Stimulated activated CD4-positive, alpha-beta T cell treated with anti-CD3 and anti-CD28 coated beads, Interleukin-12 subunit alpha, Interleukin-12 subunit beta, amount 100 ng/mL, for 48 hours (primary cell): ENCODE results near the gene PLEKHJ1.

Experiments used
- DNase-seq, 3 donors: peaks; one replicate each; pipeline ENCODE4 v3.0.0-alpha.2; 2020; ENCODE audit warnings: low read depth in 2 of 3, low spot score in 1 of 3

PLEKHJ1 gene

GRCh38 chr19:2237051-2237868 lies 1.1 kb upstream of the PLEKHJ1 start:
- DNase-seq = no peak

GRCh38 chr19:2236064-2236313 lies 140 bp downstream of the PLEKHJ1 start:
- DNase-seq = no peak

GRCh38 chr19:2235381-2236063 lies 607 bp downstream of the PLEKHJ1 start:
- no peak for DNase-seq

- no peak for DNase-seq
Measured at GRCh38 chr19:2234996-2235380, 1.1 kb downstream of the PLEKHJ1 start.

GRCh38 chr19:2233601-2234280 lies 2.4 kb downstream of the PLEKHJ1 start:
- DNase-seq = no peak

- DNase-seq = no peak
Measured at GRCh38 chr19:2232286-2233151, 3.6 kb downstream of the PLEKHJ1 start.

- no peak for DNase-seq
Measured at GRCh38 chr19:2231621-2232221, 4.4 kb downstream of the PLEKHJ1 start.

- DNase-seq = no peak
Measured at GRCh38 chr19:2230807-2231533, 5.2 kb downstream of the PLEKHJ1 start.

- DNase-seq = no peak
Measured at GRCh38 chr19:2230033-2230531, 6.0 kb downstream of the PLEKHJ1 start.

- no peak for DNase-seq
Measured at GRCh38 chr19:2229103-2230032, 6.8 kb downstream of the PLEKHJ1 start.

GRCh38 chr19:2228157-2229030 lies 7.7 kb downstream of the PLEKHJ1 start:
- no peak for DNase-seq

- DNase-seq = no peak
Measured at GRCh38 chr19:2227415-2228156, 8.5 kb downstream of the PLEKHJ1 start.

GRCh38 chr19:2226840-2227360 lies 9.2 kb downstream of the PLEKHJ1 start:
- no peak for DNase-seq

- no peak for DNase-seq
Measured at GRCh38 chr19:2226051-2226839, 9.9 kb downstream of the PLEKHJ1 start.

- DNase-seq = no peak
Measured at GRCh38 chr19:2225415-2226050, 10.6 kb downstream of the PLEKHJ1 start.
